ENCODE results near the gene CCNY. TPM values are rescaled to one million over a fixed set of nuclear protein-coding genes. Genes with fewer than 3 reads are reported as not detected.

CCNY gene
- total RNA-seq, 2 donors from 2014 or later, result 40.1 to 84.6 TPM

GRCh38 chr10:35356725-35357092, 20.4 kb downstream of the CCNY start:
- Histone ChIP-seq H3K4me1 (ENCODE audit: control insufficient read depth in 1 of 2, low read depth in 2 of 2) (peaks cover 12 to 38% of the 10 kb centered on the region in 2 donors), H3K9me3 (no peaks in the 10 kb centered on the region), H3K36me3 (no peaks in the 10 kb centered on the region), H3K27me3 (replicated peaks; ENCODE audit: insufficient read depth) (no peaks in the 10 kb centered on the region), H3K27ac (no peak overlapping the region), H3K4me3 (no peak overlapping the region)
- TF ChIP-seq CTCF (IDR thresholded peaks at IDR 0.05), result no peak
- DNase-seq (ENCODE audit: low spot score) (no peak), ATAC-seq (ENCODE audit: insufficient number of reproducible peaks, low FRiP score, low read depth) (no peak)

- TF ChIP-seq CTCF (IDR thresholded peaks at IDR 0.05), result no peak
- no peak for ATAC-seq (ENCODE audit: insufficient number of reproducible peaks, low FRiP score, low read depth)
- H3K36me3 ChIP-seq, result no peaks in the 10 kb centered on the region
These were observed 22.7 kb downstream of the CCNY start for GRCh38 chr10:35359056-35359455.

GRCh38 chr10:35359873-35360272, 23.6 kb downstream of the CCNY start:
- no peaks in the 10 kb centered on the region for H3K9me3 ChIP-seq
- H3K4me1 ChIP-seq (ENCODE audit: control insufficient read depth in 1 of 2, low read depth in 2 of 2), result peaks cover 16 to 21% of the 10 kb centered on the region in 2 donors
- DNase-seq (ENCODE audit: low spot score) (no peak), ATAC-seq (ENCODE audit: insufficient number of reproducible peaks, low FRiP score, low read depth) (no peak)
- H3K27me3 ChIP-seq (replicated peaks; ENCODE audit: insufficient read depth), result no peaks in the 10 kb centered on the region
- H3K4me3 ChIP-seq, result no peak overlapping the region
- no peak for TF ChIP-seq CTCF (IDR thresholded peaks at IDR 0.05)
- no peaks in the 10 kb centered on the region for H3K36me3 ChIP-seq
- H3K27ac ChIP-seq, result no peak overlapping the region

More at GRCh38 chr10:35359056-35359455, 22.7 kb downstream of the CCNY start:
- peaks cover 12 to 25% of the 10 kb centered on the region in 2 donors for H3K4me1 ChIP-seq (ENCODE audit: control insufficient read depth in 1 of 2, low read depth in 2 of 2)
- DNase-seq (ENCODE audit: low spot score), result no peak
- no peaks in the 10 kb centered on the region for H3K27me3 ChIP-seq (replicated peaks; ENCODE audit: insufficient read depth)
- no peaks in the 10 kb centered on the region for H3K9me3 ChIP-seq
- H3K4me3 ChIP-seq, result no peak overlapping the region
- H3K27ac ChIP-seq, result no peak overlapping the region

- H3K4me1 ChIP-seq (ENCODE audit: control insufficient read depth in 1 of 2, low read depth in 2 of 2), result peaks cover 5% of the 10 kb centered on the region in 2 donors
- H3K4me3 ChIP-seq, result no peak overlapping the region
- no peak for TF ChIP-seq CTCF (IDR thresholded peaks at IDR 0.05)
- no peak for ATAC-seq (ENCODE audit: insufficient number of reproducible peaks, low FRiP score, low read depth)
- no peak overlapping the region for H3K27ac ChIP-seq
- H3K36me3 ChIP-seq, result no peaks in the 10 kb centered on the region
- H3K9me3 ChIP-seq, result no peaks in the 10 kb centered on the region
- no peaks in the 10 kb centered on the region for H3K27me3 ChIP-seq (replicated peaks; ENCODE audit: insufficient read depth)
- DNase-seq (ENCODE audit: low spot score), result no peak
These were observed 26.5 kb downstream of the CCNY start for GRCh38 chr10:35362701-35363350.

GRCh38 chr10:35363587-35363986, 27.3 kb downstream of the CCNY start:
- Histone ChIP-seq H3K4me3 (no peak overlapping the region), H3K4me1 (ENCODE audit: control insufficient read depth in 1 of 2, low read depth in 2 of 2) (peaks cover 9 to 11% of the 10 kb centered on the region in 2 donors), H3K27me3 (replicated peaks; ENCODE audit: insufficient read depth) (no peaks in the 10 kb centered on the region), H3K9me3 (no peaks in the 10 kb centered on the region), H3K36me3 (no peaks in the 10 kb centered on the region), H3K27ac (no peak overlapping the region)
- no peak for DNase-seq (ENCODE audit: low spot score)
- no peak for TF ChIP-seq CTCF (IDR thresholded peaks at IDR 0.05)
- no peak for ATAC-seq (ENCODE audit: insufficient number of reproducible peaks, low FRiP score, low read depth)
